Forelimb muscle (tissue), 1 donor: ENCODE results near the gene ZBTB8B. TPM values are rescaled to one million over a fixed set of nuclear protein-coding genes. Genes with fewer than 3 reads are reported as not detected.

Source experiments
- DNase-seq: peaks from one replicate; pipeline ENCODE4 v3.0.0-alpha.2; 2013; ENCODE audit warnings: low read depth
- polyA plus RNA-seq: library from polyadenylated mRNA; unstranded; fragments of 120-200 nt; gene quantifications from one replicate; pipeline ENCODE4 v1.2.1, GENCODE V29; 2013; ENCODE audit not compliant: insufficient read length

The ZBTB8B gene
- polyA plus RNA-seq, 1 donor: 0.11 TPM

DNA sequence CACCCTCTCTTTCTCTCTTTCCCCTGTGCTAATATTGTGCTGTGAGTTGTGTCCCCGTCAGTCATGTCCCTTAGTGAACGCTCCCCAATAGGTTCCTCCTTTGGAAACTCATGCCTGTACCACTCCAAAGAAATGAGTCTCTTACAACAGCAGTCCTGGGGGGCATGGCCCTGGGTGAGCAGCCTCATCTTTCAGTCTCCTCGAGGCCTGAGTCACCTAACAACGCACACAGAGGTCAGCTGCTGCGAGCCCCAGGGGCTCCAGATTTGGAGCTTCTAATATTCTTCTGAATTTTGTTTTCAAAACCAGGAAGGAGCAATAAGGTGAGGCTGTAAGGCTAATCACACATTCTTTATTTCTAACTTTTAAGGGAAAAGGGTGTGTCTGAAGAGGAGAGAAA is 43.9 kb downstream of the ZBTB8B start:
- DNase-seq: no peak

DNA sequence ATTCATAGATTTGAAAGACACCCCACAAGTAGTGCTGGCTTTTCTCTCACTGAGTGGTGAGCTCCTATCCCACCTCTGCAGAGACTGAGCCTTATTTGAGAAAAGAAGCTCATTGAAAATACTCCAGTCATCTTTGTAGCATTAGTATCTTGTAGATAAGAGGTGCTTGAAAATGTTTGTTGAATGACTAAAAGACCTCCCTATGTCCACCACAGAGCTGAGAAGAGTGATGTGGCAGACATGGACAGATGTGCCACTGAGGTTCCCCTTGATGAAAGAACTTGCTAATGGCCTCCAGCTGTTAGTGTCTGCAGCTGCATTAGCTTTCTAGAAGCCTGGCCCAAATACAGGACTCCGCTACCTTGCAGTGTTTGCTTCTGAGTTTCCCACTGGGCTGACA is 45.1 kb downstream of the ZBTB8B start:
- DNase-seq: no peak

Other genes starting within 250 kb of the ZBTB8B start
- 7.3 TPM for gene TMEM234, start 242.7 kb upstream of the ZBTB8B start, polyA plus RNA-seq
- gene EIF3I, start 242.7 kb upstream of the ZBTB8B start, polyA plus RNA-seq: 164 TPM
- gene FAM167B, start 217.8 kb upstream of the ZBTB8B start, polyA plus RNA-seq: 4.0 TPM
- gene LCK, start 213.8 kb upstream of the ZBTB8B start, polyA plus RNA-seq: 0.35 TPM
- gene HDAC1, start 173.0 kb upstream of the ZBTB8B start, polyA plus RNA-seq: 40.1 TPM
- 136 TPM for gene MARCKSL1, start 128.8 kb upstream of the ZBTB8B start, polyA plus RNA-seq
- gene FAM229A, start 102.6 kb upstream of the ZBTB8B start, polyA plus RNA-seq: 7.0 TPM
- gene TSSK3, start 102.5 kb upstream of the ZBTB8B start, polyA plus RNA-seq: 2.9 TPM
- gene BSDC1, start 70.6 kb upstream of the ZBTB8B start, polyA plus RNA-seq: 39.6 TPM
- gene ZBTB8A, start 74.4 kb downstream of the ZBTB8B start, polyA plus RNA-seq: 9.1 TPM
- 25.2 TPM for gene ZBTB8OS, start 185.5 kb downstream of the ZBTB8B start, polyA plus RNA-seq
- gene RBBP4, start 186.1 kb downstream of the ZBTB8B start, polyA plus RNA-seq: 141 TPM
- 48.6 TPM for gene SYNC, start 237.7 kb downstream of the ZBTB8B start, polyA plus RNA-seq